Measurements from ENCODE around the gene GSDMA. TPM values are rescaled to one million over a fixed set of nuclear protein-coding genes. Genes with fewer than 3 reads are reported as not detected.

Gene GSDMA
- total RNA-seq, 1 experiment from 2014 or later = not detected

- peak overlapping the region; percentile 76 to 89 for H3K4me3 Mint-ChIP-seq
Observed at GRCh38 chr17:39927929-39928857, 34.6 kb upstream of the GSDMA start.

More at GRCh38 chr17:39927929-39928857, 34.6 kb upstream of the GSDMA start:
- Histone ChIP-seq H4K8ac (replicated peaks; ENCODE audit: insufficient read length, low read depth, low read length) (no peak overlapping the region), H3K79me1 (ENCODE audit: insufficient read depth, low read depth, low read length, poor library complexity, severe bottlenecking) (peaks cover 13% of the 10 kb centered on the region), H3K4me1 (ENCODE audit: insufficient read depth, low read length) (peaks cover 5% of the 10 kb centered on the region; the same call in 1 of the 2 replicates), H2BK15ac (ENCODE audit: low read depth, low read length) (no peak overlapping the region), H2BK120ac (ENCODE audit: low read depth, low read length, poor library complexity, severe bottlenecking) (no peak overlapping the region), H3K9me3 (ENCODE audit: control insufficient read depth, low read depth, low read length) (no peaks in the 10 kb centered on the region), H3K27ac (ENCODE audit: insufficient read length, low read depth, low read length) (peak overlapping the region; percentile 76), H2AFZ (ENCODE audit: low read length) (peak overlapping the region; percentile 96), H2AK5ac (ENCODE audit: insufficient read length, low read length) (no peak overlapping the region), H3K79me2 (ENCODE audit: insufficient read depth, low read length) (peaks cover 13% of the 10 kb centered on the region; the same call in 1 of the 2 replicates), H2BK12ac (ENCODE audit: insufficient read length, low read depth, low read length) (no peak overlapping the region), H4K20me1 (ENCODE audit: control insufficient read depth, insufficient read depth, insufficient read length) (no peaks in the 10 kb centered on the region), H3K9ac (ENCODE audit: extremely low read depth, insufficient read length, low read length) (peak overlapping the region; percentile 89), H3K56ac (ENCODE audit: insufficient read length, low read depth, low read length) (no peak overlapping the region), H3K4me2 (ENCODE audit: insufficient read depth, insufficient read length, low read length) (peak overlapping the region; percentile 90), H3K4ac (ENCODE audit: low read depth, low read length) (no peak overlapping the region), H3K23ac (ENCODE audit: insufficient read length, low read depth, low read length) (no peak overlapping the region), H2BK5ac (ENCODE audit: insufficient read length, low read length) (peak overlapping the region; percentile 70), H4K5ac (ENCODE audit: insufficient read length, low read depth, low read length) (no peak overlapping the region), H2BK20ac (ENCODE audit: low read depth, low read length, poor library complexity, severe bottlenecking) (no peak overlapping the region), H3K27me3 (ENCODE audit: insufficient read depth, low read length) (no peaks in the 10 kb centered on the region), H3K18ac (ENCODE audit: insufficient read length, low read depth, low read length) (peak overlapping the region; percentile 76), H4K91ac (ENCODE audit: insufficient read length, low read depth, low read length) (no peak overlapping the region), H3K23me2 (ENCODE audit: insufficient read length, low read depth, low read length, poor library complexity, severe bottlenecking) (peaks cover 15% of the 10 kb centered on the region), H3K14ac (ENCODE audit: insufficient read depth, low read length) (peak overlapping the region; percentile 70), H3T11ph (ENCODE audit: low read length) (no peak overlapping the region)
- TF ChIP-seq, protein P1, sequence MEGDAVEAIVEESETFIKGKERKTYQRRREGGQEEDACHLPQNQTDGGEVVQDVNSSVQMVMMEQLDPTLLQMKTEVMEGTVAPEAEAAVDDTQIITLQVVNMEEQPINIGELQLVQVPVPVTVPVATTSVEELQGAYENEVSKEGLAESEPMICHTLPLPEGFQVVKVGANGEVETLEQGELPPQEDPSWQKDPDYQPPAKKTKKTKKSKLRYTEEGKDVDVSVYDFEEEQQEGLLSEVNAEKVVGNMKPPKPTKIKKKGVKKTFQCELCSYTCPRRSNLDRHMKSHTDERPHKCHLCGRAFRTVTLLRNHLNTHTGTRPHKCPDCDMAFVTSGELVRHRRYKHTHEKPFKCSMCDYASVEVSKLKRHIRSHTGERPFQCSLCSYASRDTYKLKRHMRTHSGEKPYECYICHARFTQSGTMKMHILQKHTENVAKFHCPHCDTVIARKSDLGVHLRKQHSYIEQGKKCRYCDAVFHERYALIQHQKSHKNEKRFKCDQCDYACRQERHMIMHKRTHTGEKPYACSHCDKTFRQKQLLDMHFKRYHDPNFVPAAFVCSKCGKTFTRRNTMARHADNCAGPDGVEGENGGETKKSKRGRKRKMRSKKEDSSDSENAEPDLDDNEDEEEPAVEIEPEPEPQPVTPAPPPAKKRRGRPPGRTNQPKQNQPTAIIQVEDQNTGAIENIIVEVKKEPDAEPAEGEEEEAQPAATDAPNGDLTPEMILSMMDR (conservative IDR thresholded peaks at IDR 0.05) = no peak
- no CpG with 5 or more reads among the region's 17 CpGs for WGBS (ENCODE audit: extremely low coverage, insufficient read length, low lambda C conversion rate)
- peaks cover 5 to 10% (median 8%) of the 10 kb centered on the region in 3 experiments for H3K36me3 Mint-ChIP-seq (ENCODE audit: insufficient read depth in 1 of 3, low read depth in 3 of 3)
- H3K9me3 Mint-ChIP-seq = no peaks in the 10 kb centered on the region; a peak in 1 of 5 replicates
- DNase-seq = peak; percentile 89
- no peaks in the 10 kb centered on the region for H3K27me3 Mint-ChIP-seq (ENCODE audit: low read depth)
- peaks cover 34 to 39% of the 10 kb centered on the region in 2 experiments for H3K4me1 Mint-ChIP-seq
- H3K27ac Mint-ChIP-seq = peak overlapping the region; percentile 93 to 98 (median 97)

Measured in H9 (cell line).